ENCODE results near the gene WNT16.

DNA sequence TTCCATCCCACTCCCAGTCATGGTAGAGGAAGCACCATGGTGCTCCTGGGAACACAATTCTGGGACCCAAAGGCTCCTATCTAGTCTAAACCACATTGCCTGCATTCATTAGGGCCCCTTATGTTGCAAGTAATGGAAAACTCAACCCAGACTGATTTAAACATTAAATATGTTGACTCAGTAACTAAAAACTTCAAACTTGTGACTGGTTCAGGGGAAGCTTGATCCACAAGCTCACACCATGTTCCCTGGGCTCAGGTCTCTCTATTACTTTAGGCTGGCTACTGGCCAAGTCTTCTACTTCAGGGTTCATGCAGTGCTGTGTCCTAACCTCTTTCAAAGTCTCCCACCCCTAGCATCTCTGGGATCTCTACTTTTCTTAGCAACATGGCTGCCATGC lies 13.1 kb downstream of the WNT16 start:
- TF ChIP-seq YY1 (IDR thresholded peaks at IDR 0.05; ENCODE audit: insufficient read depth, insufficient read length) = no peak
- no peak for TF ChIP-seq ZNF274 (IDR thresholded peaks at IDR 0.05; ENCODE audit: low read depth, low read length)
- no peak for TF ChIP-seq SUZ12 (IDR thresholded peaks at IDR 0.05; ENCODE audit: extremely low read depth, insufficient read depth, insufficient read length)

All from NT2/D1 (cell line).